Omental fat pad (tissue), 4 donors: ENCODE measurements around the gene PTPRD. TPM values are rescaled to one million over a fixed set of nuclear protein-coding genes. Genes with fewer than 3 reads are reported as not detected.

Experiments used
- ATAC-seq: fragments of 150-250 bp; one replicate; pipeline ENCODE4 v1.9.1; 2016; ENCODE audit warnings: mild to moderate bottlenecking, moderate library complexity; ENCODE audit not compliant: low FRiP score
- DNase-seq: peaks from one replicate; pipeline ENCODE4 v3.0.0-alpha.2; 2019; ENCODE audit warnings: low spot score
- total RNA-seq, 4 donors: library from RNA; depleted of rRNA; stranded (reverse); fragments of >200 nt; gene quantifications; one replicate each; pipeline ENCODE4 v1.1.0, GENCODE V29; 2016
- TF ChIP-seq, protein P1 (sequence below), 3 donors: fragments of 450-650 bp; IDR thresholded peaks; one replicate each; pipeline ENCODE4 v1.5.1; 2016 to 2017; ENCODE audit warnings: antibody characterized with exemption in 3 of 3, mild to moderate bottlenecking in 3 of 3, moderate library complexity in 2 of 3

Gene PTPRD
- total RNA-seq, 4 donors from 2014 or later: 3.5 to 34.2 (median 11.2) TPM

GRCh38 chr9:8297047-8297446 is 2315.8 kb downstream of the PTPRD start:
- TF ChIP-seq, protein P1, sequence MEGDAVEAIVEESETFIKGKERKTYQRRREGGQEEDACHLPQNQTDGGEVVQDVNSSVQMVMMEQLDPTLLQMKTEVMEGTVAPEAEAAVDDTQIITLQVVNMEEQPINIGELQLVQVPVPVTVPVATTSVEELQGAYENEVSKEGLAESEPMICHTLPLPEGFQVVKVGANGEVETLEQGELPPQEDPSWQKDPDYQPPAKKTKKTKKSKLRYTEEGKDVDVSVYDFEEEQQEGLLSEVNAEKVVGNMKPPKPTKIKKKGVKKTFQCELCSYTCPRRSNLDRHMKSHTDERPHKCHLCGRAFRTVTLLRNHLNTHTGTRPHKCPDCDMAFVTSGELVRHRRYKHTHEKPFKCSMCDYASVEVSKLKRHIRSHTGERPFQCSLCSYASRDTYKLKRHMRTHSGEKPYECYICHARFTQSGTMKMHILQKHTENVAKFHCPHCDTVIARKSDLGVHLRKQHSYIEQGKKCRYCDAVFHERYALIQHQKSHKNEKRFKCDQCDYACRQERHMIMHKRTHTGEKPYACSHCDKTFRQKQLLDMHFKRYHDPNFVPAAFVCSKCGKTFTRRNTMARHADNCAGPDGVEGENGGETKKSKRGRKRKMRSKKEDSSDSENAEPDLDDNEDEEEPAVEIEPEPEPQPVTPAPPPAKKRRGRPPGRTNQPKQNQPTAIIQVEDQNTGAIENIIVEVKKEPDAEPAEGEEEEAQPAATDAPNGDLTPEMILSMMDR (IDR thresholded peaks at IDR 0.05): no peak
- ATAC-seq (no peak), DNase-seq (no peak)

DNA sequence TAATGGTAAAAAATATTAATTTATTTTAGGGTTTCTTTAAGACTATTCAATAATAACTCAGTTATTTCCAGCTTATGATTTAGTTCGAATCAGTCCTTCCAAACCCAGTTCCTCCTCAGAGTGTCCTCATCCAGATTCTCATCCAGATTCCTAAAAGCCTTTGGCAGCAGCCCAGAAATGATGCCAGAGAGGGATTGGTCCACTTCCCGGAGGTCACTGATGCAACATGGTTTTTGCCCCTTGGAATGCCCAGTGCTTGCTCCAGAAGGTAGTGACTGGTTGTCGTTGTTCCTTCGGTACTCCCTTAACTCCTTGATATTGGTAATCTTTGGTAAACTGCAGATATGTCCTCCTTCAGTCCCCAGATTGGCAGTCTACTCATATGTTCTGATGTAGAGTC is 2320.1 kb downstream of the PTPRD start:
- TF ChIP-seq, protein P1 (IDR thresholded peaks at IDR 0.05): no peak
- DNase-seq (no peak), ATAC-seq (no peak)

- ATAC-seq (no peak), DNase-seq (no peak)
- TF ChIP-seq, protein P1 (IDR thresholded peaks at IDR 0.05): no peak
Observed at GRCh38 chr9:8289681-8290080, 2323.1 kb downstream of the PTPRD start.

- no peak for ATAC-seq
Observed at GRCh38 chr9:8287970-8288369, 2324.8 kb downstream of the PTPRD start.

DNA sequence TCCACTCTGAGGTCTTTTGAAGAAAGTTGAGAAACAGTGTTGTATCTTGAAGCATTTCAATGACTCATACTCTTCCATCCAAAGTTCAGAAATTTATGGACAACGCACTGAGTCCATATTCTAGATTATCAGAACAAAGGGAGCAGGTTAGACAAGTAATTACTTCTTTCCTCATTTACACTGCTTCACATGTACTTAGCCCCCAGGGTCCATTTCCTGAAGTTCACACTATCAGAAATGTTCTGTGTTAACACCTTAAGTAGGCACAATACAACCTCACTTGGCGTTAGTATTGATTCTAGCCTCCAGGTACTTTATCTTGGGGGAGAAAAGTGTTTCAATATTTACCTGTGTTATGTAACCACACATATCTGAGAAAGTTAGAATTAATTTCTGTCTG is 2325.3 kb downstream of the PTPRD start:
- TF ChIP-seq, protein P1 (IDR thresholded peaks at IDR 0.05): no peak
- ATAC-seq: no peak
- DNase-seq: no peak

More at GRCh38 chr9:8287970-8288369, 2324.8 kb downstream of the PTPRD start:
- DNase-seq: no peak
- TF ChIP-seq, protein P1 (IDR thresholded peaks at IDR 0.05): no peak

DNA sequence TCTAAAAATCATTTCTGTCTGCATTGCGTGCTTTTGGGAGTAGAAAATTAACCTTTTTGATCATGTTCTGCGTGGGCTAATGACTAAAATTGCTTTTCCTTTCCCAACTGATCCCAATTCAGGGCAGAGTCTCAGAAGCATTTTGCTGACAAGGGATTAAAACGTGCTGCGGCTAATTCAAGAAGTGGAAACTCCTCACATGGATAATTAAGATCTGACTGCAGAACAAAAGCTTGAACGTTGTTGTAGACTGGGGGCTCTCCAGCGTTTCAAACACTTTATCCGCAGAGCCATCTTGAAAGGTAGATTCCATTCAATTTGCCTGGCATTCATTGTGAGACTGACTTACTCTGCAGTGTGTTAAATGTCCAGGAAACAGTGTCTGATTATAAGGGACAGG is 2327.9 kb downstream of the PTPRD start:
- no peak for ATAC-seq
- no peak for DNase-seq
- TF ChIP-seq, protein P1 (IDR thresholded peaks at IDR 0.05): no peak

GRCh38 chr9:8282535-8282934 is 2330.3 kb downstream of the PTPRD start:
- TF ChIP-seq, protein P1 (IDR thresholded peaks at IDR 0.05): no peak
- ATAC-seq (no peak), DNase-seq (no peak)
